Activated T-helper 2 cell treated with anti-CD3 and anti-CD28 coated beads, Interferon-gamma antibody, Interleukin-2, Interleukin-4, amounts not matched to agents 10 μg/mL and 5 μg/mL and 100 μg/mL, durations not matched to agents 14 hours and 24 hours and 36 hours (primary cell): ENCODE data around the gene CMTM8. TPM values are rescaled to one million over a fixed set of nuclear protein-coding genes. Genes with fewer than 3 reads are reported as not detected.

Source experiments
- DNase-seq: peaks from one replicate; pipeline ENCODE4 v3.0.0; 2021; ENCODE audit warnings: low spot score
- H3K27ac Mint-ChIP-seq: one replicate; pipeline ENCODE4 v1.8.0; 2021; ENCODE audit warnings: mixed read lengths
- H3K27me3 Mint-ChIP-seq: one replicate; pipeline ENCODE4 v1.8.0; 2021; ENCODE audit warnings: low read depth, mixed read lengths
- H3K36me3 Mint-ChIP-seq: one replicate; pipeline ENCODE4 v1.8.0; 2021; ENCODE audit warnings: low read depth, mixed read lengths
- H3K4me1 Mint-ChIP-seq: one replicate; pipeline ENCODE4 v1.8.0; 2021; ENCODE audit warnings: low read depth, mixed read lengths
- H3K4me3 Mint-ChIP-seq: one replicate; pipeline ENCODE4 v1.8.0; 2021; ENCODE audit warnings: low read depth, mild to moderate bottlenecking, moderate library complexity, mixed read lengths
- H3K9me3 Mint-ChIP-seq: one replicate; pipeline ENCODE4 v1.8.0; 2021; ENCODE audit warnings: mixed read lengths
- intact Hi-C: fragments of 100-400 bp; cut with micrococcal nuclease; formaldehyde crosslinking; loops from one replicate; pipeline ENCODE4 v1.15.1; 2023
- total RNA-seq: library from RNA; stranded (reverse); gene quantifications from 2 replicates; pipeline ENCODE4 v1.2.3, GENCODE V29; 2022

The CMTM8 gene
- total RNA-seq, 1 donor from 2014 or later, result 3.6 TPM

GRCh38 chr3:32321095-32321790, 82.8 kb downstream of the CMTM8 start:
- no peak overlapping the region for H3K4me3 Mint-ChIP-seq
- no peak for DNase-seq
- no peaks in the 10 kb centered on the region for H3K36me3 Mint-ChIP-seq
- intact Hi-C loops, result no loop called here
- no peaks in the 10 kb centered on the region for H3K9me3 Mint-ChIP-seq
- no peak overlapping the region for H3K27ac Mint-ChIP-seq
- peaks cover 4% of the 10 kb centered on the region for H3K27me3 Mint-ChIP-seq
- no peaks in the 10 kb centered on the region for H3K4me1 Mint-ChIP-seq

GRCh38 chr3:32322311-32322710, 83.8 kb downstream of the CMTM8 start:
- Mint-ChIP-seq H3K27ac (no peak overlapping the region), H3K4me1 (no peaks in the 10 kb centered on the region), H3K36me3 (no peaks in the 10 kb centered on the region), H3K27me3 (peaks cover 4% of the 10 kb centered on the region), H3K4me3 (no peak overlapping the region), H3K9me3 (no peaks in the 10 kb centered on the region)
- DNase-seq, result no peak
- intact Hi-C loops, result no loop called here

GRCh38 chr3:32323604-32324003, 85.1 kb downstream of the CMTM8 start:
- Mint-ChIP-seq H3K9me3 (no peaks in the 10 kb centered on the region), H3K27me3 (peaks cover 4% of the 10 kb centered on the region), H3K27ac (no peak overlapping the region), H3K36me3 (no peaks in the 10 kb centered on the region), H3K4me1 (no peaks in the 10 kb centered on the region), H3K4me3 (no peak overlapping the region)
- intact Hi-C loops, result no loop called here
- no peak for DNase-seq

GRCh38 chr3:32325201-32325600, 86.7 kb downstream of the CMTM8 start:
- H3K4me3 Mint-ChIP-seq, result no peak overlapping the region
- DNase-seq, result no peak
- H3K9me3 Mint-ChIP-seq, result no peaks in the 10 kb centered on the region
- no peaks in the 10 kb centered on the region for H3K4me1 Mint-ChIP-seq
- intact Hi-C loops, result no loop called here
- no peak overlapping the region for H3K27ac Mint-ChIP-seq
- H3K36me3 Mint-ChIP-seq, result no peaks in the 10 kb centered on the region
- H3K27me3 Mint-ChIP-seq, result peaks cover 4% of the 10 kb centered on the region

- no peak overlapping the region for H3K27ac Mint-ChIP-seq
- intact Hi-C loops, result no loop called here
Measured at GRCh38 chr3:32325927-32326326, 87.4 kb downstream of the CMTM8 start.

GRCh38 chr3:32326795-32327194, 88.3 kb downstream of the CMTM8 start:
- no peaks in the 10 kb centered on the region for H3K9me3 Mint-ChIP-seq
- peaks cover 4% of the 10 kb centered on the region for H3K27me3 Mint-ChIP-seq
- peaks cover 3% of the 10 kb centered on the region for H3K4me1 Mint-ChIP-seq
- H3K36me3 Mint-ChIP-seq, result no peaks in the 10 kb centered on the region
- no peak for DNase-seq
- intact Hi-C loops, result no loop called here
- H3K27ac Mint-ChIP-seq, result no peak overlapping the region
- H3K4me3 Mint-ChIP-seq, result no peak overlapping the region

More at GRCh38 chr3:32325927-32326326, 87.4 kb downstream of the CMTM8 start:
- H3K4me3 Mint-ChIP-seq, result no peak overlapping the region
- no peaks in the 10 kb centered on the region for H3K9me3 Mint-ChIP-seq
- H3K36me3 Mint-ChIP-seq, result no peaks in the 10 kb centered on the region
- peaks cover 4% of the 10 kb centered on the region for H3K27me3 Mint-ChIP-seq
- no peaks in the 10 kb centered on the region for H3K4me1 Mint-ChIP-seq
- no peak for DNase-seq

GRCh38 chr3:32334675-32335074, 96.2 kb downstream of the CMTM8 start:
- Mint-ChIP-seq H3K36me3 (no peaks in the 10 kb centered on the region), H3K4me1 (peaks cover 24% of the 10 kb centered on the region), H3K4me3 (no peak overlapping the region), H3K9me3 (no peaks in the 10 kb centered on the region), H3K27ac (no peak overlapping the region), H3K27me3 (no peaks in the 10 kb centered on the region)
- intact Hi-C loops, result loop anchor here (1.0 kb wide), 2 partner anchors 38 to 156 kb away; no protein-coding TSS in a partner anchor
- peak; percentile 33 for DNase-seq

GRCh38 chr3:32335365-32336112, 97.1 kb downstream of the CMTM8 start:
- no peaks in the 10 kb centered on the region for H3K9me3 Mint-ChIP-seq
- H3K4me3 Mint-ChIP-seq, result no peak overlapping the region
- intact Hi-C loops, result no loop called here
- DNase-seq, result no peak
- H3K4me1 Mint-ChIP-seq, result peaks cover 24% of the 10 kb centered on the region
- no peaks in the 10 kb centered on the region for H3K27me3 Mint-ChIP-seq
- no peaks in the 10 kb centered on the region for H3K36me3 Mint-ChIP-seq
- H3K27ac Mint-ChIP-seq, result no peak overlapping the region

- Mint-ChIP-seq H3K4me3 (no peak overlapping the region), H3K4me1 (peaks cover 24% of the 10 kb centered on the region), H3K36me3 (no peaks in the 10 kb centered on the region), H3K27me3 (no peaks in the 10 kb centered on the region), H3K9me3 (no peaks in the 10 kb centered on the region), H3K27ac (no peak overlapping the region)
- intact Hi-C loops, result no loop called here
- DNase-seq, result no peak
Measured at GRCh38 chr3:32336113-32336498, 97.6 kb downstream of the CMTM8 start.

GRCh38 chr3:32337505-32337904, 99.0 kb downstream of the CMTM8 start:
- Mint-ChIP-seq H3K4me3 (no peak overlapping the region), H3K27me3 (no peaks in the 10 kb centered on the region), H3K4me1 (peaks cover 19% of the 10 kb centered on the region), H3K27ac (no peak overlapping the region), H3K9me3 (no peaks in the 10 kb centered on the region), H3K36me3 (no peaks in the 10 kb centered on the region)
- DNase-seq, result no peak
- intact Hi-C loops, result no loop called here

GRCh38 chr3:32340039-32340438, 101.6 kb downstream of the CMTM8 start:
- Mint-ChIP-seq H3K4me1 (peaks cover 14% of the 10 kb centered on the region), H3K4me3 (no peak overlapping the region), H3K27ac (no peak overlapping the region), H3K27me3 (no peaks in the 10 kb centered on the region), H3K9me3 (no peaks in the 10 kb centered on the region), H3K36me3 (no peaks in the 10 kb centered on the region)
- intact Hi-C loops, result loop anchor here (1.0 kb wide), 1 partner anchor 163 kb away; no protein-coding TSS in a partner anchor
- DNase-seq, result no peak

GRCh38 chr3:32340611-32341365, 102.3 kb downstream of the CMTM8 start:
- peaks cover 7% of the 10 kb centered on the region for H3K4me1 Mint-ChIP-seq
- H3K36me3 Mint-ChIP-seq, result no peaks in the 10 kb centered on the region
- no peak overlapping the region for H3K27ac Mint-ChIP-seq
- H3K4me3 Mint-ChIP-seq, result no peak overlapping the region
- H3K27me3 Mint-ChIP-seq, result no peaks in the 10 kb centered on the region
- no peak for DNase-seq
- intact Hi-C loops, result loop anchor here (1.0 kb wide), 1 partner anchor 163 kb away; no protein-coding TSS in a partner anchor
- no peaks in the 10 kb centered on the region for H3K9me3 Mint-ChIP-seq
